ENCODE measurements around the gene RNF157.

DNA sequence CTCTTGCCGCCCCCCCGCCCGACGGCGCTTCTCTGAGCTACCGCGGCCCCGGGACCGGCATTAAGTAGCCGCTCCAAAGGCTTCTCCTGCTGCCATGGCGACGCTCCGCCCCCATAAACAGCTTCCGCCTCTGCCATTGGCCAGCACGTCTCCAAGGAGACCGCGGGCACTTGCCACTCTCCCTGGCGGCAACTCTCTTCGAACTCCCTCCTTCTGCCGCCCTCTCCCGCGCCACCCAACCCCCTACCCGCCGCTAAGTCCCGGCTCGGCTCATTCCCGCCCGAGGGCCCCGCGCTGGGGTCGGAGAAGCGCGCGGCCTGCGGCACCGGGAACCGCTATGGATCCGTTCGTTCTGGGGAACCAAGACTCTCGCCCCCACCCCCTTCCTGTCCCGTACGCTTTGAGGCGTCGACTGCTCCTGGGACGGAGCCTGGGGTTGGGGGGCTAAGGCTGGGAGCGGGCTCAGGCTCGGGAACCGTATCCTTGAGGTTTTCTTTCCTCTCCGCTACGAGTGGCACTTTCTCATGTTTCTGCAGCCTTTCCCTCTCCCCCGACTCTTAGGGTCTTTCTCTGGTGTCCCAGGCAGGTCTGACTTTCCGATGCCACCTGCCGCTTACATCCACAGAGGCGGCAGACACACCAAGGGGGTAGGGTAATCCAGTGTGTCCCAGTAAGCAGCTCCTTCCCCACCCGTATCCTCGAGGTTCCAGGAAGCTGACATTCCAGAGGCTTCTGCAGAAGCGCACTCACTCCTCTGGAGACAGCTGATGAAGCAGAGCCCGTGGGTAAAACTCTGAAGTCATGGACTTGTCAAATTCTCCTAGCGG is 98.9 kb downstream of the RNF157 start, which contains the start of gene FOXJ1:
- TF ChIP-seq, protein P1, sequence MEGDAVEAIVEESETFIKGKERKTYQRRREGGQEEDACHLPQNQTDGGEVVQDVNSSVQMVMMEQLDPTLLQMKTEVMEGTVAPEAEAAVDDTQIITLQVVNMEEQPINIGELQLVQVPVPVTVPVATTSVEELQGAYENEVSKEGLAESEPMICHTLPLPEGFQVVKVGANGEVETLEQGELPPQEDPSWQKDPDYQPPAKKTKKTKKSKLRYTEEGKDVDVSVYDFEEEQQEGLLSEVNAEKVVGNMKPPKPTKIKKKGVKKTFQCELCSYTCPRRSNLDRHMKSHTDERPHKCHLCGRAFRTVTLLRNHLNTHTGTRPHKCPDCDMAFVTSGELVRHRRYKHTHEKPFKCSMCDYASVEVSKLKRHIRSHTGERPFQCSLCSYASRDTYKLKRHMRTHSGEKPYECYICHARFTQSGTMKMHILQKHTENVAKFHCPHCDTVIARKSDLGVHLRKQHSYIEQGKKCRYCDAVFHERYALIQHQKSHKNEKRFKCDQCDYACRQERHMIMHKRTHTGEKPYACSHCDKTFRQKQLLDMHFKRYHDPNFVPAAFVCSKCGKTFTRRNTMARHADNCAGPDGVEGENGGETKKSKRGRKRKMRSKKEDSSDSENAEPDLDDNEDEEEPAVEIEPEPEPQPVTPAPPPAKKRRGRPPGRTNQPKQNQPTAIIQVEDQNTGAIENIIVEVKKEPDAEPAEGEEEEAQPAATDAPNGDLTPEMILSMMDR (IDR thresholded peaks at IDR 0.05), result no peak
- TF ChIP-seq POLR2A (IDR thresholded peaks at IDR 0.05), result no peak

All from ovary (tissue), 3 donors.